ENCODE measurements around the gene IFI27.

IFI27 gene

DNA sequence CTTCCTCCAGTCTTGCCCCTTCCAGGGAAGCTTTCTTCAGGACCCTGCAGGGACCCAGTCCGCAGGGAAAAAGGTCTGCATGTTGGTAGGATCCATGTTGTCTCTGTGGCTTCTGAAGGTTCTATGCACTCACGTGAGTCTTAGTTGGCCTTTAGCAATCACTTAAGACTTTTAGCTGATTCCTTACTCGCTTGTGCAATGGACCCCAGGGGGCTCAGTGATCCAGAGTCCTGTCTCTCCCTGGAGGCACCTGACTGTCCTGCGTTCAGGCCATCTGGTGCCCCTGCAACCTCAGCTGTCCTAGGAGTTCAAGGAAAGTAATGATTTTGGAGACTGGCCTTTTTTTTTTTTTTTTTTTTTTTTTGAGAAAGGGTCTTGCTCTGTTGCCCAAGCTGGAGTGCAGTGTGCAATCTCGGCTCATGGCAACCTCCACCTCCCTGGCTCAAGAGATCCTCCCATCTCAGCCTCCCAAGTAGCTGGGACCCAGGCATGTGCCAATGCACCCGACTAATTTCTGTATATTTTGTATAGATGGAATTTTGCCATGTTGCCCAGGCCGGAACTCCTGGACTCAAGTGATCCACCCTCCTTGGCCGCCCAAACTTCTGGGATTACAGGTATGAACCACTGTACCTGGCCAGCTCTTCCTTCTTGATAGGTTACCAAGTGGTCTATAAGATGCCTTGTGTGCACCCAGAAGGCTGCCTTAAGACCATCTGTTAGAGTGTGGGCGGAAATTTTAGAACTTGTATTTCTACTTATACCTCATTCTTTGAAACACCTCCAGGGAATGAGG is 14.2 kb downstream of the IFI27 start:
- DNase-seq (ENCODE audit: low read depth in 2 of 3, low spot score in 2 of 3), result no peak

- no peak for DNase-seq (ENCODE audit: low read depth in 2 of 3, low spot score in 2 of 3)
Observed at GRCh38 chr14:94125659-94126418, 15.3 kb downstream of the IFI27 start.

- no peak for DNase-seq (ENCODE audit: low read depth in 2 of 3, low spot score in 2 of 3)
Observed at GRCh38 chr14:94126419-94126677, 15.8 kb downstream of the IFI27 start.

DNA sequence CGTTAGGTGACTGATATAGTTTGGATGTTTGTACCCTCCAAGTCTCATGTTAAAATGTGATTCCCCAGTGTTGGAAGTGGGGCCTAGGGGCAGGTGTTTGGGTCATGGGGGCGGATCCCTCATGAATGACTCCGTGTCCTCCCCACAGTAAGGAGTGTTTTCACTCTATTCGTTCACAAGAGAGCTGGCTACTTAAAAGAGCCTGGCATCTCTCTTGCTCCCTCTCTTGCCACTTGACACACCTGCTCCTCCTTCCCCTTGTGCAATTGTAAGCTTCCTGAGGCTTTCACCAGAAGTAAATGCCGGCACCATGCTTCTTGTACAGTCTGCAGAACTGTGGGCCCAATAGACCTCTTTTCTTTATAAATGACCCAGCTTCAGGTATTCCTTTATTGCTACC is 16.3 kb downstream of the IFI27 start:
- no peak for DNase-seq (ENCODE audit: low read depth in 2 of 3, low spot score in 2 of 3)

- no peak for DNase-seq (ENCODE audit: low read depth in 2 of 3, low spot score in 2 of 3)
Observed at GRCh38 chr14:94127330-94127729, 16.8 kb downstream of the IFI27 start.

GRCh38 chr14:94128216-94128839 is 17.8 kb downstream of the IFI27 start:
- no peak for DNase-seq (ENCODE audit: low read depth in 2 of 3, low spot score in 2 of 3)

DNA sequence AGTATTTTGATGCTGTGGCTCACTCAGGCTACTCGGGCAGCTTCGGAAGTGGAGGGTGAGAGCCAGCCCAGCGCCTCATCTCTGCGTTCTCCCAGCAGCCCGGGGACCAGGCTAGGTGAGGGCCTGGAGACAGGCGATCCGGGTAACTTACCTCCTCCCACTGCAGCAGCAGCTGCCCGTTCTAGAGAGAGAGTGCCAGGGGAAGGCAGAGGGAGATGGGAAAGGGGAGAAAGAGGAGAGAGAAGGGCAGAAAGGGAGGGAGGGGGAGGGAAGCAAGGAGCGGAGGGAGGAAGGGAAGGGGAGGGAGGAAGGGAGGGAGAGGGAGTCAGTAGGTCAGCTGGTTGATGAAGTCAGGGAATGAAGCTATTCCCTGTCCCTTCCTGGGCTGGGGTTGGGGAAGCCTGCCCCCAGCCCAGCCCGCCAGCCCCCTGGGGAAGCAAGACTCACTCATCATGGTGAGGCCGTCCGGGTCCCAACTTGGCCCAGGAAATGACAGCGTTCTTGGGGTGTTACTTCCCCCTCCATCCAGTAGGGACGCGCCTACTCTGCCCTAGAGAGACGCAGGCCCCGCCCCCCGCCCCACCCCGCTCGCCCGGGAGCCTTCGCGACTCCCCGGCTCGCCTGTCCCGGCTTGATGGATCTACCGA is 18.7 kb downstream of the IFI27 start, which contains the start of gene IFI27L2:
IFI27L2 (minus strand) TSS at position 494 of the 647 bp plus-strand sequence; CDS start at position 454, 40 bp downstream.
- peak; percentile 33 to 61 (median 35) for DNase-seq (ENCODE audit: low read depth in 2 of 3, low spot score in 2 of 3)

DNA sequence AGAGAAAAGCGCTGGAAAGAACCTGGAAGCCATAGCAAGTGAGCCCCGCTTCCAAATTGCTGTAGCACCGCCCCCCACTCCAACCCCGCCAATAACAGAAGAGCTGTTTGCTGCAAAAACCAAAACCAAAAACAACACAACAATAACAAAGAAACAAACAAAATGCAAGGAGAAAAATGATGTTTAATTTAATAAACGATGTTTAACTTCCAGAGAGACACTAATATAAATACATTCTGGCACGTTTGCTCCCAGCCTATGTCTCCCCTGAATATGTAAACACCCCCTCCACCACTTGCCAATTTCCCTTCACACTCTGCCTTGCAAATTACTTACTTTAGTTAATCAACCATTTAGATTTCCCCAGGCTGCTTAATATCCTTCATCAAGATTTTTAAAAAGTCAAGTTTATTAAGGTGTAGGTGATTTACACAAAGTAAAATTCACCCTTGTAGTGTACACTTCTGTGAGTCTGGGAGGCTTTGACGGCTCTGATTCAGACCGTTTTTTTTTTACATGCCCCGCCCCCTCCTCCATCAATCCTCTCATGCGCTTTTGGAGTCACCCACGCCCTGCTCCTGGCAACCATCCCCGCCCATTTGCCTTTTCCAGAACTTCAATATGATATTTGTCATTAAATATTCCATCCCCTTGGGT is 19.4 kb downstream of the IFI27 start:
- no peak for DNase-seq (ENCODE audit: low read depth in 2 of 3, low spot score in 2 of 3)

DNA sequence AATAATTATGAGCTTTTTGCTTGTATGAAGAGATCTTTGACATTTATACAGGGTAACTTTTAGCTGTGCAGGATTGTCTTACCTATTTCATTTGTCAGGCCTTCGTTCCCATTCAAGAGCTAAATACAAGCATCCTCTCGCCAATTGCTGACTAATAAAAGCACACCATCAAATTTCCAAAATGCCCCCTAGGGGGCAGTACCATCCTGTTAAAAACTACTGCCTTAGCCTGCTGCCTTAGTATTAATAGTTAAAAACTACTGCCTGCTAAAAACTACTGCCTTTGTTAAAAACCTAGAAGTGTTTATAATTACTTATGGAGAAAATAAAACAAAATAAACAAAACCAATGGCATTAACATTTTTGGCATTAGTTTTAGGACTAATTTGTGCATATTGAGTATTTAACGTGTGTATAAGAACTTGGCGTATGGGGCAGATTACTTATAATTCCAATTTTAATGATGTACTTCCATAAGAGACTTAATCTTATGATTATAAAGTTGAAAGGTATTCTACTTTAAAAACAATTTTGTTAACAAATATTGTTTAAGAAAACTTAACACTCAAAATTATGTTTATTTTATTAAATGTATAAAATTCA is 21.9 kb downstream of the IFI27 start:
- DNase-seq (ENCODE audit: low read depth in 2 of 3, low spot score in 2 of 3), result peak in 1 of 3 experiments; percentile 25

DNA sequence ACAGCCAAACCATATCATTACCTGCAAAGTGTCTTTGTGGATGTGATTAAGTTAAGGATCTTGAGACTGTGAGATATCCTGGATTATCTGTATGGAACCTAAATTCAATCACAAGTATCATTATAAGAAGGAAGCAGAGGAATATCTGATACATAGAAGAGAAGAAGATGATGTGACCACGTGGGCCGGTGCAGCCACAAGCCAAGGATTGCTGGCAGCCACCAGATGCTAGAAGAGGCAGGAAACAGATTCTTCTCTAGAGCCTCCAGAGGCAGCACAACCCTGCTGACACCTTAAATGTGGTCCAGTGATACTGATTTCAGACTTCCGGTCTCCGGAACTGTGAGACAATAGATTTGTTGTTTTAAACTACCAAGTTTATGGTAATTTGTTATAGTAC is 24.9 kb downstream of the IFI27 start:
- no peak for DNase-seq (ENCODE audit: low read depth in 2 of 3, low spot score in 2 of 3)

- peak; percentile 54 to 83 (median 76) for DNase-seq (ENCODE audit: low read depth in 2 of 3, low spot score in 2 of 3)
Observed at GRCh38 chr14:94136575-94137331, 26.2 kb downstream of the IFI27 start.

GRCh38 chr14:94138251-94138650 is 27.7 kb downstream of the IFI27 start:
- DNase-seq (ENCODE audit: low read depth in 2 of 3, low spot score in 2 of 3), result no peak

DNA sequence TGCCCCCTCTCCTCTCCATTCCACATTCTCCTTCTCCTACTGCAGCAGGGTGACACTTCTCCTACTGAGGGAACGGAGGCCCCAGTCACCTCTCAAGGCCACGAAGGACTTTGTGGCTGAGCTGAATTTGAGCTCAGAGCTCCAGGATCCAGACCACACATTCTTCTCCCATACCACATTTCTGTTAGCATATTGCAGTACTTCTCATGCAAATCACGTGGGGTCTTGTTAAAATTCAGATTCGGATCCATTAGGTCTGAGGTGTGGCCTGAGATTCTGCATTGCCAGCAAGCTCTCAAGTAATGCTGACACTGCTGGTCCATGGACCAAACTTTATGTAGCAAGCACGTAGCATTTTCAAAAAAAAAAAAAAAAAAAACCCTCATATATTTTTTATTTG is 28.5 kb downstream of the IFI27 start:
- DNase-seq (ENCODE audit: low read depth in 2 of 3, low spot score in 2 of 3), result no peak

DNA sequence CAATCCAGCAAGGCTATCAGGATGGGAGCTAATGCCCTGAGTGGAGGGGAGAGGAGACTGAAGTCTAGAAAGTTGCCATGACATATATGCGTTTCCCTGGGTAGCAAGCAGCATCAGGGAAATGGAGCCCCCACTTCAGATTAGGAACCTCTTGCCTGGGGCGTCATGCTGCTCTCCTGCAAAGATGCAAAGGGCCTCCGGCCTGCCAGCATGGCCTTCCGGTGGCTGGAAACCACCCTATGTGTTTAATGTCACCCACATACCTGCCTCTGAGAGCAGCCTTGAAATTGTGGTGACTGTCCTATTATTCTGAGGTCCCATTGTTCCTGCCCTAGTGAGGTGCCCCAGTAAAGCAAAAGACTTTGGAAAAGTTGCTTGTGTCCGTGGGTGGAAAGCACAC is 28.9 kb downstream of the IFI27 start:
- DNase-seq (ENCODE audit: low read depth in 2 of 3, low spot score in 2 of 3), result no peak

GRCh38 chr14:94142247-94142646 is 31.7 kb downstream of the IFI27 start:
- no peak for DNase-seq (ENCODE audit: low read depth in 2 of 3, low spot score in 2 of 3)

GRCh38 chr14:94142836-94143235 is 32.3 kb downstream of the IFI27 start:
- no peak for DNase-seq (ENCODE audit: low read depth in 2 of 3, low spot score in 2 of 3)

DNA sequence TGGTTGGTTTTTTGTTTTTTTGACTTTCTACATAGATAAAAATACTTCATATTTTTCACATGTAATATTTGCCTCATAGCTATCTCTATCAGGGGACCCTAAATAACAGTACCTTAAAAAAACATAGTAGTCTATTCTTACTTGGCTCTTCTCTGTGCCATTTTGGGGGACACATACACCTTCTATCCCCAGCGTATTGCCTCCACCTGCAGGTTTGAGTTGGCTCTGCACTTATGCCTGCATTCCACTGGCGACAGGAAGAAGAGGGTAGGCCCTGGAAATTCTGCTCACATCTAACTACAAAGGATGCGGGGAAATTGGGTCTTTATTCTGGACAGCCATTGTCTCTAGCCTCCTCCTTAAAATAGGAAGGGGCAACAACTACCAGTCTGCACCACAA is 32.7 kb downstream of the IFI27 start:
- DNase-seq (ENCODE audit: low read depth in 2 of 3, low spot score in 2 of 3), result no peak

DNA sequence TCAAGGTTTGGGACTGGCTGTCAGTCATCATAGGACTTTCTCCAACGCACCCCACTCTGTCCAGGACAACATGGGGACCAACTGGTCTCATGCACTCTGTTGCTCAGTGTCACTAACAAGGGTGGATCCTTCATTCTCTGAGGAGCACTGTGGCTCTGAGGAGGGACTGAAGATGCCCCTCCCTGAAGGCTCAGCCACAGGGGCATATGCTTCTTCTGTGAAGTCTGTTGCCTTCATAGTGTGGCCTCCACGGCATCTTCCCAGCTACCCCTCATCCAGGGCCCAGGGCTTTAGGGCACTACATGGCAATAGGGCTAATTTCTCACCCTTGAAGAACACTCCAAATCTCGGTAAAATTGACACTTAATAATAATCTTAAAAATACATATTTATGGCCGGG is 33.2 kb downstream of the IFI27 start:
- no peak for DNase-seq (ENCODE audit: low read depth in 2 of 3, low spot score in 2 of 3)

DNA sequence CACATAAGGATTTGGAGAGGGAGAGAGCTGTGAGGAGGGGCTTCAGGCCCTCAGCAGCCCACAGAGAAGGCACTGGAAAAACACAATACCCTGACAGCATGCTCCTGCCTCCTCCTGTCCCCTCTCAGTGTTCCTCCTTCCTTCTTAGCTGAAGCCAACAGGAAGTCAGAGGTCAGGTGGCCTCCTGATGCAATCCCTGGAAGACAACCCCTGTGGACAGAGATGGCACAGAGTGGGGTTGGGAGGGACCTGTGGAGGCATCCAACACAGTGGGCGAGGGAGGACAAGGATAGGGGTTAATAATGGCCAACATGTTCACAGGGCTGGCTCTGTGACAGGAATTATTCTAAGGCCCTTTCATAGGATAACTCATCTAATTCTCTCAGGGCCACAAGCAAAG is 34.2 kb downstream of the IFI27 start:
- no peak for DNase-seq (ENCODE audit: low read depth in 2 of 3, low spot score in 2 of 3)

- DNase-seq (ENCODE audit: low read depth in 2 of 3, low spot score in 2 of 3), result no peak
Observed at GRCh38 chr14:94145902-94146527, 35.5 kb downstream of the IFI27 start.
